DMS53 treated with DMSO at 0.1 percent for 48 hours (cell line): ENCODE measurements around the gene SLC22A5.
A peak's percentile ranks its signal among the peaks of the same experiment; 100 is the strongest.

ENCODE experiments used
- DNase-seq: peaks from one replicate; lab custom pipeline; 2025; ENCODE audit not compliant: unreplicated experiment; lab: John Stamatoyannopoulos, UW

The SLC22A5 gene

GRCh38 chr5:132365213-132365612 is 4.3 kb upstream of the SLC22A5 start:
- no peak for DNase-seq

DNA sequence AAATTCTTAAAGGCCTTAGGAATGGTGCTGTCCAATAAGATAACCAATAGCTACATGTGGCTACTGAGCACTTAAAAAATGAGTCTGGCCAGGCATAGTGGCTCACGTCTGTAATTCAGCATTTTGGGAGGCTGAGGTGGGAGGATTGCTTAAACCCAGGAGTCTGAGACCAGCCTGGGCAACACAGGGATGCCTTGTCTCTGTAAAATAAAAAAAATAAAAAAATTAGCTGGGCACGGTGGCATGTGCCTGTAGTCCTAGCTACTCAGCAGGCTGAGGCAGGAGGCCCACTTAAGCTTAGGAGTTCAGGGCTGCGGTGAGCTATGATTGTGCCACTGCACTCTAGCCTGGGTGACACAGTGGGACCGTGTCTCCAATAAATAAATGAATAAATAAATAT is 1.3 kb upstream of the SLC22A5 start:
- no peak for DNase-seq

GRCh38 chr5:132369007-132369473 is 470 bp upstream of the SLC22A5 start:
- peak; percentile 73 for DNase-seq

DNA sequence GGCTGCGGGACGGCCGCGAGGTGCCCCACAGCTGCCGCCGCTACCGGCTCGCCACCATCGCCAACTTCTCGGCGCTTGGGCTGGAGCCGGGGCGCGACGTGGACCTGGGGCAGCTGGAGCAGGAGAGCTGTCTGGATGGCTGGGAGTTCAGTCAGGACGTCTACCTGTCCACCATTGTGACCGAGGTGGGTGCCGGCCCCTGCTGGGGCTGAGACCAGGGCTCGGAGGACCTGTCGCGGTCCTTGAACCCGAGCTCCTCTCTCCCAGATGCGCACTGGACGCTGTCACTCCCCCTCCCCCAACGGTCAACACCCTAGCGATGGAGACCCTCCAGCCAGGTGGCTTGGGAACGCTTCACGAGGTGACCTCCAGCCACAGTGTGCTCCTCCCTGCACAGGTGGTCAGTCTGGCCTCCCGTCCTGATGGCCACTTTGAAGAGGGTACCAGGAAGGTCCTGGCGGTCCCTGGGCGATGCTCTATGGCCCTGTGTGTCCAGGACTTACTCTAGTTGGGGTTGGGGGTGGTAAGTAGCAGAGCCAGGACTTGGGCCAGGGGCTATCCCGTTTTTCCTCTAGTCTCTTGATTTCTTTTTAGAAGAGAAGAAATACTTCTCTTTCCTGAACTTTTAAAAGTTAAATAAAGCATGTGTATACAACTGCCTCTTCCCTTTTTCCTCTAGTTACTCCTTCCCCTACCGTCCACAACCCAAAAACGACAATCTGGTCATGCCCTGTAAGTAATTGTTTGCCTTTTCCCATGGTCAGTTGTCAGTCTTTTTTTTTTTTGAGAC is 866 bp downstream of the SLC22A5 start:
- DNase-seq: no peak

GRCh38 chr5:132370971-132371602 is 1.6 kb downstream of the SLC22A5 start:
- no peak for DNase-seq

GRCh38 chr5:132371603-132371994 is 2.1 kb downstream of the SLC22A5 start:
- DNase-seq: no peak

- no peak for DNase-seq
These were observed 2.6 kb downstream of the SLC22A5 start for GRCh38 chr5:132372127-132372526.

DNA sequence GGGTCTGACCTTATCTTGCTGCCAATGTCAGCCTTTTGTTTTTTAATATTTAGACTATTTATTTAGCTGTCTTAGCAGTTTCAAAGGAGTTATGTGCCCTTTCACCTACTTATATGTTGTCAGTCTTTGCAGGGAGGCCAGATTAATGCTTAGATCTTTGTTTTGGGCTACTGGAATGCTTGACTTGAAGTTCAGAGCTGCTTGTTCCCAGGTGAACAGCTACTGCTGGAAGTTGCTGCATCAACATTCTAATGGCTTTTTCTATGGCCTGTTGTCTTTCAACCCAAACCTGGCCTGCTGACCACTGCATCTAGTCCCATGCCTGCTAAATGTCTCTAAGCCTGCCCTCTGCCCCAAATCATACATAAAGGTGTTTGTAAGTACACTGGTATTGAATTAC is 3.0 kb downstream of the SLC22A5 start:
- DNase-seq: no peak

- DNase-seq: no peak
These were observed 6.4 kb downstream of the SLC22A5 start for GRCh38 chr5:132375957-132376356.

DNA sequence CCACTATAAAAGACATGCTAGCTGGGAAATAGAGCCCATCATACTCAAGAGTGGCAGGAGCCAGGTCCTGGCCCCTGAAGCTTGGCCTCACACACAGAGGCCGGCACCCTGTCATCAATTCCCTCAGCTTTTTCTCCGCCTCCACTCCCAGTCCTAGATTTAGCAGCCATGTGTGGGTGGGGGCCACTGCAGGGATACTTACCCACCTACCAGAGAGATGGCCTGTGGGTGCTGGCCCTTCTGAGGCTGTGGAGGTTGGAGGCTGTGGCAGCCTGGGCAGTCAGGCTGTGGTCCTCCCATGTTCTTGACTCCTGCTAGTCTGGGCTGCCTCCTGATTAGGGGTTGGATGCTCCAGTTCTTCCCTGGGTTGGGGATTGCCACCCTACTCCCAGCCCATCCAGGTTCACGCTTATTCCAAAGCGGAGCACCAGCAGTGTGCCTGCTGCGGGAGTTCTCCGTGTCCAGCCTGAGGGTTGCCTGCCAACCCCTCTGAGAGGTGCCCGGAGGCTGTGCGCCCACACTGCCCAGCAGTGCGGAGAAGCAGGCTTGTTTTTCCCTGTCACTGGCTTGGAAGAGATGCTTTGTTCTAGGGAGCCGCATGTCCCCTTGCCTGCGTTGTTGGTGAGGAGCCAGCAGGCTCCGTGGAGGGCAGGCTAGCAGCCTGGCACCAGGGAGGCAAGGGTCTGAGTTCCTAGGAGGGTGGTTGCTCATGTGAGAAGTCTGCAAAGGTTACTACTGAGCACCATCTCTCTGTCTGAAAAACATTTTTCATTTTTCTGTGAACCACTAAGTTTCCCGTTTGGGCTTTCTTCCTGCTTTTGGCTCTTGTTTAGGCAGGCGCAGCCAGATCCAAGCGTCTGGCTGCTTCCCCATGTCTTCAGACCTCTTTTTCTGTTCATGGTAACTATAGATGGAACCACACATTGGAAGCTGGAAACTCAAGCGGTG is 7.5 kb downstream of the SLC22A5 start:
- DNase-seq: no peak

- no peak for DNase-seq
These were observed 8.2 kb downstream of the SLC22A5 start for GRCh38 chr5:132377738-132378137.

- DNase-seq: no peak
These were observed 9.1 kb downstream of the SLC22A5 start for GRCh38 chr5:132378580-132378979.

DNA sequence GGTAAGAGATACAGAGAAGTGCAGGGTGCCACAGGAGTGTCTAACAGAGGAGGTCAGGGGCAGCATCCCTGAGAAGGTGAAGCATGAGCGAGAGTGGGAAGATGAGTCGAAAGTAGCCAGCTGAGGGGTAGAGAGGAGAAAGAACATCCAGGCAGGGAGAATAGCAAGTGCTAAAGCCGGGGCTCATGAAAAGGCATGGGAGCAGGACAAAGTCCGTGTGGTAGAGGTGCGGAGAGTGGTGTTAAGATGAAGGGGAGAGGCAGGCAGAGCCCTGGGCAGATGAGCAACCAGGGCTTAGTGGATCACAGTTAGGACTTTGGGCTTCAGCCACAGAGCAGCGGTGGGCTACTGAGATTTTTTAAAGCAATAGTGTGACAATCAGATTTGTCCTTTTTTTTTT is 10.5 kb downstream of the SLC22A5 start:
- no peak for DNase-seq

DNA sequence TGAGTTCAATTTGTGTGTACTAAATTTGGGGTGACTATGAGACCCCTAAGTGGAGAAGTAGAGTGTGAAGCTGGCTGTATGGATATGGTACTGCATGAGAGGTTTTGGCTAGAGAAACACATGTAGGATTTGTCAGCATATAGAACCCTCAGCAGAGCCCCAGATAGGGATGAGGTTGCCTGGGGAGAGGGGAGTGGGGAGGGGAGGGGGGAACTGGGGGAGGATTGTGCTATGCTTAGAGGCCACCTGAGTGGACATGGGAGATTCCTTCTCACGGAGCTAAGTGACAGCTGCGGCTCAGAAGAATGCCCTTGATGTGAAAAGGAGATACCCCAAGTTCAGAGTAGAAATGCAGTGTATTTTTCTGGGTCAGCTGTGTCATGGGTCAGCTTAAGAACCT is 11.2 kb downstream of the SLC22A5 start:
- DNase-seq: no peak

DNA sequence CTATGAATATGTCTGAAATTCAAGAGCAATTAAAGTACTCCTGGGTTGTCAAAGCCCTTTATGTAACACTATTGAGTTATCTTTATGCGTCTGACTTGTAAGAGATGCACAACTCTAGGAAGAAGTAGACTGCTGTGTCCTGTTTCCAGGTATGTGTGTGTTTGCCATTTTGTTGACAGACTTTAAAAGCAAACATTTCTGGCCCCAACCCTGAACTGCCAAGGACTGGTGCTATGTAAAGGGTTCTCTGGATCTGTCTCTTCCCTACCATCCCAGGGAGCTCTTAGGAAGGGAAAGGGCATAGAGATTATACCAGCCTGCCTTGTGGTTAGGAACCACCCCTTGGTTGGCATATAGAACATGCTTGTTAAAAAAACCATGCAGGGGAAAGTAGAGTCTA is 12.1 kb downstream of the SLC22A5 start:
- no peak for DNase-seq

DNA sequence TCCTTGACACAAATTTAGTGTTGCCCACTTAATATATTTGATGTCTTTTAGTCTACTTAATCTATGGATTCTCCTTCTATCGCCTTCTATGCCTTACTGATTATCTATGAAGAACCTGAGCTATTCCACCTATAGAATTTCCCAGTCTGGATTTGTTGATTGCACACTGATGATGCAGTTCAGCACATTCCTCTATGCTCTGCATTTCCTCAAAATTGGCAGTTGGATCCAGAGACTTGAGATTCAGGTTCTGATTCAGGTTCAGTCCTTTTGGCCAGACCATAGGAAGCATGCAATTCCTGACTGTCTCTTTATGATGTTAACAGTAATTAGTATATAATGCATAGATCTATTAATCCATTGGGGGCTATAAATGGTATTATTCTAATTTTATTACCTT is 13.8 kb downstream of the SLC22A5 start:
- no peak for DNase-seq

DNA sequence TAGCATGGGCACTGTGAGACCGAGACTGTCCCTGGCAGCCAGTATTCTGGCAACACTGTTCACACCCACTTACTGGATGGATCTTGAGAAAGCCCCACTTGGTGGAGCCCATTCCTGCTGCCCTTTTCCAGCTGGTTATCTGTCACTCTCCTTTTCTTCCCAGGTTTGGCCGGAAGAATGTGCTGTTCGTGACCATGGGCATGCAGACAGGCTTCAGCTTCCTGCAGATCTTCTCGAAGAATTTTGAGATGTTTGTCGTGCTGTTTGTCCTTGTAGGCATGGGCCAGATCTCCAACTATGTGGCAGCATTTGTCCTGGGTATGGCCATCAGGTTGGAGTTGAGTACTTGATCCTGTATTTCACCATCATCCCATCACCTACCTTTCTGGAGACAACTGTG is 14.5 kb downstream of the SLC22A5 start:
- DNase-seq: no peak

GRCh38 chr5:132384506-132385050 is 15.1 kb downstream of the SLC22A5 start:
- DNase-seq: no peak

DNA sequence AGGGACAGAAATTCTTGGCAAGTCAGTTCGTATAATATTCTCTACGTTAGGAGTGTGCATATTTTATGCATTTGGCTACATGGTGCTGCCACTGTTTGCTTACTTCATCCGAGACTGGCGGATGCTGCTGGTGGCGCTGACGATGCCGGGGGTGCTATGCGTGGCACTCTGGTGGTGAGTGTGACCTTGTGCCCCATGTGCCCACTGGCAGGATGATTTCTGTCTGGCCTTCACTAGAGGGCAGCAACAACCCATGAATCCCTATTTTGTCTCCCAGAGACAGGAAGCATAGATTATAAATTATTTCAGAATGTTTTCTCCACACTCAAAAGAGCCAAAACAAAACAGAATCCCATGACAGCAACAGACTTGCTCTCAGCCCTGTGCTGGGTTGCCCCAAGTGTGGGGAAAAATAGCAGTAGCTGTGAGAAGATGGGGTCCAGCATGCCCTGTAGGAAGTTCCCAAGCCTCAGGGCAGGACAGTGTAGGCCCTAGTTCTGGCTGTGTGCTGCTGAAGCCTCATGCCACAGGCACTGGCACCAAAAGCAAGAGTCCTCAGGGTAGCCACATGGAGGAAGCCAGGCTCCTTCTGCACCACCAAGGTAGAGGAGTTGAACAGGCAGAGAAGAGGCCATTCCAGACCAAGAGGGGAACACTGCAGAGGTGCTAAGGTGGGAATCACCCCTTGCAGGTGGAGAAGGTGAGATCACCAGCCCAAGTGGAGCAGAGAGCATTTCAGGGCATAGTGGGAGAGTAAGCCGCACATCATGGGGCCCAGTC is 16.0 kb downstream of the SLC22A5 start:
- DNase-seq: peak; percentile 43

DNA sequence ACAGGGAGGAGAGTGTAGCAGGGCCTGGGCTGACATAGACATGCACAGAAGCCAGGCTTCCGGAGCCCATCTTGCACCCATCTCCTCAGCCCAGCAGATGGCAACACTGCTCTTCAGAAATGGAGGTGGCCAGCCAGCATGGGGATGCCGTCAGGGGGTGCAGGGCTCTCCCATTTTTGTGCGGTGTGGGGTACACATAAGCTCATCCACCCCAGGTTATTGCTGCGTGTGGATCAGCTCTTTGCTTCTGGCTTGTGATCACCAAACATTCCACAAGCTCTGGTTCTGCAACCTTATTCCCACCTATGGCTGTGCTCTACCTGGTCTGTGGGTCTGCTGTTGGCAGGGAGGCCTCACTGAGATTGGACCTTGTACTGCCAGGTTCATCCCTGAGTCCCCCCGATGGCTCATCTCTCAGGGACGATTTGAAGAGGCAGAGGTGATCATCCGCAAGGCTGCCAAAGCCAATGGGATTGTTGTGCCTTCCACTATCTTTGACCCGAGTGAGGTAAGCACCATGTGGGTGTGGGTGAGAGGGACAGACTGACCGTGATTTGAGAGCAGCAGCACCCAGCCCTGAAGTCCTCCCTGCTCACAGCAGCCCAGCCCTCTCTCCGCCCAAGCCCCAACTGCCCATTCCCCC is 17.3 kb downstream of the SLC22A5 start:
- peak; percentile 6 for DNase-seq
